GM18508 (cell line): Measurements from ENCODE around the gene GNG7.
"Not testable (repeated sequence)": the region's sequence is repeated elsewhere in the genome, so short reads cannot be mapped to it uniquely, and the experiment has no call there.

Experiments used
- ATAC-seq: cut with Tn5 transposase; IDR thresholded peaks from one replicate; pipeline ENCODE4 v1.9.1; 2021; ENCODE audit warnings: moderate number of reproducible peaks; ENCODE audit not compliant: insufficient read depth, unreplicated experiment

Gene GNG7

DNA sequence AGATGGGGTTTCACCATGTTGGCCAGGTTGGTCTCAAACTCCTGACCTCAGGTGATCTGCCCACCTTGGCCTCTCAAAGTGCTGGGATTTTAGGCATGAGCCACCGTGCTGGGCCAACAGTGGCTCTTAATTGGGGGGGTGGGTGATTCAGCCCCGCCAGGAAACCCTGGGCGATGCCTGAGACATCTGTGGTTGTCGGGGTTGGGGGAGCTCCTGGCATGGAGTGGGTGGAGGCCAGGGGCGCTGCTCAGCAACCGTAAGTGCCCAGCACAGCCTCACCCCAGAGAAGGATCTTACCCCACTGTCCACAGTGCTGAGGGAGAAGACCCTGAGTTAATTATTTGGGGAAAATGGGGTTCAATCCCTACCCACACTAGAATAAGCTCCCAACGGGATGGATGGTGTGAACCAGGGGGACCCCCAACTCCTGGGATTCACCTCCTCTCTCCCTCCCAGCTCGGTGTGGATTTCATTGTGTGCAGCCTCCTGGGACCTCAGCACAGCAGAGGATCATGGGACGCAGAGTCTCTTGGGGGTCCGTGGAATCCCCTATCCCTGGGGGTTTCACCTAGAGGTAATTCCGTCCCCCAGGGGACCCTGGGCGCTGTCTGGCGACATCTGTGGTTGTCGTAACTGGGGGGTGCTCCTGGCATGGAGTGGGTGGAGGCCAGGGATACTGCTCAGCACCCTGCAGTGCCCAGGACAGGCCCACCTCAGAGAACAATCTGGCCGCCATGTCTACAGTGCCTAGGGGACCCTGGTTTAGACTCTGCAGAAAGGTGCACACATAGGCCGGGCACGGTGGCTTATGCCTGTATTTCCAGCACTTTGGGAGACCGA, 157.7 kb downstream of the GNG7 start:
- no peak for ATAC-seq

DNA sequence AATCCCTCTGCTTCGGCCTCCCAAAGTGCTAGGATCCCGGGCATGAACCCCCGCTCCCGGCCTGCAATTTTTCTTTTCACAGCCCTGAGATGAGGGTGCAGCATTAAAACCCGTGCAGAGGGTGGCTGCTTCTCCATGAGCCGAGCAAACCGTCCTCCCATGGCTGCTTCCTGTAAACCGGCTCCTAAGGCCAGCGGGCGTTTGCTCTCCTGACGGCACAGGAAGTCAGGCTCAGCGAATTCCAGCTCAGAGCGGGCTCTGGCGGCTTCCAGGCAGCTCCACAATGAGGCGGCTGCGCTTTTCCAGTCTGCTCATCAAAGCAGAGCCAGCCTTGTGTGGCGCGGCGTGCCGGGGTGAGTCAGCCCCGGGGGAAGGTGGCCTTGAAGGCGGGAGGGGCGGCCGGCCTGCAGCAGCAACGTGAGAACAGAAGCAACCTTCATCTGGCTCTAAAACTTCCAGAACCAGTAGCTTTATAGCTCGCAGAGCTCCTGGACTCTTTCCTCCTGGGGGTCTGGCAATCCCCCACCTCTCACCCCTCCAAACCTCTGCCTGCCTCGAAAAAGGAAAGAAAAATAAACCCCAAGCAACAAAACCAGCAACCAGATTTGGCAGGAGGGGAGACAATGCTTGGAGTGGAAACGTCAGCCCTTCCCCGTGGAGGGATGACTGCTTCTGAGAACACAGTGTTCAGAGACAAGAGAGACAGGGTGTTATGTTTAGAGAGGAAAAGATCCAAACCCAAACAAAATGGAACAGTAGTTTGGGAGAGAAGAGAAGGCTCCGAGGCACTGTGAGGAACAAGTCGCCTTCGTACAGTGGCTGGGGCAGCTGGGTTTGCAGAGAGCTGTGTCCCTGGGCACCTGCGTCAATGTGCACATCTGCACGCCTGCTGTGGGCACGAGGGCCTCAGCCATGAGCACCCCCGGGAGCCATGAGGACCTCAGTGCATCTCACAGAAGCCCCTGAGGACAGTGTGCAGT, 158.7 kb downstream of the GNG7 start:
- no peak for ATAC-seq

- not testable (repeated sequence) for ATAC-seq
These were observed 159.4 kb downstream of the GNG7 start for GRCh38 chr19:2543072-2543462.

- no peak for ATAC-seq
These were observed 160.0 kb downstream of the GNG7 start for GRCh38 chr19:2542341-2543069.

DNA sequence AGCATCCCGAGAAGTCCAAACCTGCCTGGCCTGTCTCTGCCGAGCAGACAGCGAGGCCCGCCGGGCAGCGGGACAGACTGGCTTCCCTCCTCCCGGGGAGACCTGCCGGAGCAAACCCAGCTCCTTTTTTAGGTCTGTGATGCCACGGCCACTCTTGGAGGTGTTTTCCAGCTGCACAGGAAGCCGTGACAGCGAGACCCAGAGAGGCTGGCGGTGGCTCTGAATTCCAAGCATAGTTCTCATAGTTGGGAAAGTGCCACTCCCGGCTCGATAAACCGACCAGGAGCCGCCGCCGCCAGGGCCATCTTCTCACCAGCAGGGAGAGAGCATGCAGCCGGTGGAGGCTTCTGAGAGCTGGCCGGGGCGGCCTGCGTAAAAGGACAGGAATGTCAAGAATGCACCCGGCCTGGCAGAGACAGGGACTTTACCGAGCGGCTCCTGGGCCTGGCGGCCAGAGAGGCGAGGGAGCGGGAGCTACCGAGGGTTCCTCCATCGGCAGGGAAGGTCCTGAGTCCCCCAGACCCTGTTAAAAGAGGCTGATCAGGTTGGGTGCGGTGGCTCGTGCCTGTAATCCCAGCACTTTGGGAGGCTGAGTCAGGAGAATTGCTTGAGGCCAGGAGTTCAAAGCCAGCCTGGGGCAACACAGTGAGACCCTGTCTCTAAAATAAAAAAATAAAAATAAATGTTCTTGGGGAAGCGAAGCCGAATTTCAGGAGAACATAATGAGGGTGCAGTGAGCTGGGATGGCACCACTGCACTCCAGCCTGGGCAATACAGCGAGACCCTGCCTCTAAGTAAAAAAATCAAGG, 161.6 kb downstream of the GNG7 start:
- ATAC-seq = no peak

DNA sequence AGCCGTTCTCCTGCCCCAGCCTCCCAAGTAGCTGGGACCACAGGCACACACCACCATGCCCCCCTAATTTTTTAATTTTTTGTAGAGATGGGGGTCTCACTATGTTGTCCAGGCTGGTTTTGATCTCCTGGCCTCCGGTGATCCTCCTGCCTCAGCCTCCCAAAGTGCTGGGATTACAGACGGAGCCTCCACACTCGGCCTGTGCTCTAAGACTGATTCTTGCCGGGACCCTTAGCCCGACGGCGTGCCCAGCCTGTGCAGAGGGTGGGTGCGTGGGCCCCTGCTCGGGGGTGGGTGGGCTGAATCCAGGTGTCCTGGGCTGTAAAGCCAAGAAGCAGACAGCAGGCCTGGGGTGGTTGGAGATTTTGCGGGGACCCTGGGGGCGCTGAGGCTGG, 162.2 kb downstream of the GNG7 start:
- ATAC-seq = no peak

DNA sequence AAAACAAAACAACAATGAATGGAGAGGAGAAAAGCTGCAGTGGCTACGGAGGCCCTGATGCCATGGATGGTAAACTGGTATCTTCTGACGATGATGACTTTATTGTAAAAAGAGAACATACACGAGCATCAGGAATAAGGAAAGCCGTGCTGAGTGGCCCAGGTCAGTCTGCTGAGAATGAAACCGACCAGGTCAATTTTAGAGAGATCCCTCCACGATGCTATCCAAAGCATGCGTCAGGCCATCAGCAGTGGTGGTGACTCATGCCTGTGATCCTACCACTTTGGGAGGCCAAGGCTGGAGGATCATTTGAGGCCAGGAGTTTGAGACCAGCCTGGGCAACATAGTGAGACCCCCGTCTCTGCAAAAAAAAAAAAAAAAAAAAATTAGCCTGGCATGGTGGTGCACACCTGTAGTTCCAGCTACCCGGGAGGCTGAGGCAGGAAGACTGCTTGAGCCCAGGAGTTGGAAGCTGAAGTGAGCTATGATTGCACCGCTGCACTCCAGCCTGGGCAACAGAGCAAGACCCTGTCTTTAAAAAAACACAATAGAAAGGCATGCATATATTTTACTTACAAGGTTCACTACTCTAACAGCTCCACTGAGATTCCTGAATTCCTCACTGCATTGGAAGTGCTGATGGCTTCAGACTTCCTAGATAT, 164.3 kb downstream of the GNG7 start:
- ATAC-seq = no peak

- not testable (repeated sequence) for ATAC-seq
These were observed 164.9 kb downstream of the GNG7 start for GRCh38 chr19:2537584-2537983.

GRCh38 chr19:2536461-2536860, 166.0 kb downstream of the GNG7 start:
- ATAC-seq = no peak

- no peak for ATAC-seq
These were observed 168.0 kb downstream of the GNG7 start for GRCh38 chr19:2534423-2535013.

DNA sequence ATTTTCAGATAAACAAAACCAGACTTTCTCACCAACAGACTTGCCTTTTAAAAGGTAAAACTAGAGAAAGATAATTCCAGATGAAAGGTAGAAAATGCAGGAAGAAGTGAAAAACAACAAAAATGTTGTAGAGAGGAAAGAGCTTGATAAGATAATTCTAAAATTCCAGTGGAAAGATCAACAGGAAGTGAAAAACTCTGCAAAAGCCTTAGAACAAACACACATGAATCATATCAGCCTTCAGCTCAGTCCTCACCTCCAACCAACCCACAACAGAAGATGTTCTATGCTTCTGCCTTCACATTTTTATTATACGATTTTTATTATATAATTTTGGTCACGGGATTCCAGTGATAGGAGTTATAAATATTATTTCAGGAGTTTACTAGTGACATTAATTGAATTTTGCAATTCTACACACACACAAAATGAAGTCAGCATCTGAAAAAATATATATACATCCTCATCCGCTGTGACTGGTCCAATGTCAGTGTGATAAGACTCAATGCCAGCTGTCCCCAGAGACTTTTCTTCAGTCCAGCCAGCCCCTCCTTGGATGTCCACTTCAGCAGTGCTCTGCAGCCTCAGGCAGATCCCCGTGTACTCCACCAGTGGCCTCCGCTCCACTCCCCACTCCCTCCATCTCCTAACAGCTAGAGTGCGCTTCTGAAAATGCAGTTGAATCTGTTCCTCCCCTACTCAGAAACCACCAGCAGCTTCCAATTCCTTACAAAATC, 168.6 kb downstream of the GNG7 start:
- ATAC-seq = no peak

- no peak for ATAC-seq
These were observed 169.4 kb downstream of the GNG7 start for GRCh38 chr19:2533072-2533425.

DNA sequence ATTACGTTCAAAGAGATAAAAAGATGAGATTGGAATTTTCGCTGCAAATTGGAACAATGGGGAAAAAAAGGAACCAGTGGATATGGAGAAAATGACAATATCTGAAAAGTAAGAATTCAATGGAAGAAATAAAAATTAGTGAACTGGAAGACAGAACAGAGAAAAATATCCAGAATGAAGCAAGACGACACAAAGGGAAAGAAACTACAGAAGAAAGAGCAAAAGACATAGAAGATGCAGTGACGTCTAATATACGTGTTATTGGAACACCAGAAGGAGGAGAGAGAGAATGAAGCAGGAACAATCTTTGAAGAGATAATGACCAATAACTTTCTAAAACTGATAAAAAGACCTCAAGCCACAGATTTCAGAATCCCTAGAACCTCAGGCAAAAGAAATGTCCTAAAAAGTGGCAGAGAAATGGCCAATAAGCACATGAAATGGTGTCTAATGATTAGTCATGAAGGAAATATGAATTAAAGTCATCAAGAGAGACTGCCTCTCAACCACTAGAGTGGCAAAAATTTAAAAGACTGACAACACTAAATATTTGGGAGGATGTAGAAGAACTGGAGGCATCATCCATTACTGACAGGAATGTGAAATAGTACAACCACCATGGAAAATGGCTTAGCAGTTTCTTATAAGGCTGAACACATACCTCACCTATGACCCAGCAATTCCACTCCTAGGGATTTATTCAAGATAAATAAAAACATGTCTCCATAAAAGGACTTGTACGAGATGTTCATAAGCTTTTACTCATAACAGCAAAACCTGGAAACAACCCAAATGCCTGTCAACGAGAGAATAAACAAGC, 170.0 kb downstream of the GNG7 start:
- no peak for ATAC-seq

DNA sequence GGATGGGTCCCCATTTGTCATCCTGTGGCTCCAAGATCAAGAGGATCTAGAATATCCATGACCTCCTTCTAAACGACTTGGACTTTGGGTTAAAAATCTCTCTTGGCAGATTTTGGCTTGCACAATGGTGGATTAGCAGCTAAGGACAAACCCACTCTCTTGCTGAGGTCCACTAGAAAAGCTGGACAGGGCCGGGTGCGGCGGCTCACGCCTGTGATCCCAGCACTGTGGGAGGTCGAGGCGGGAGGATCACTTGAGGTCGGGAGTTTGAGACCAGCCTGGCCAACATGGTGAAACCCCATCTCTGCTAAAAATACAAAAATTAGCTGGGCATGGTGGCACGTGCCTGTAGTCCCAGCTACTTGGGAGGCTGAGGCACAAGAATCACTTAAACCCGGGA, 172.6 kb downstream of the GNG7 start:
- not testable (repeated sequence) for ATAC-seq

- no peak for ATAC-seq
These were observed 173.0 kb downstream of the GNG7 start for GRCh38 chr19:2529473-2529918.

DNA sequence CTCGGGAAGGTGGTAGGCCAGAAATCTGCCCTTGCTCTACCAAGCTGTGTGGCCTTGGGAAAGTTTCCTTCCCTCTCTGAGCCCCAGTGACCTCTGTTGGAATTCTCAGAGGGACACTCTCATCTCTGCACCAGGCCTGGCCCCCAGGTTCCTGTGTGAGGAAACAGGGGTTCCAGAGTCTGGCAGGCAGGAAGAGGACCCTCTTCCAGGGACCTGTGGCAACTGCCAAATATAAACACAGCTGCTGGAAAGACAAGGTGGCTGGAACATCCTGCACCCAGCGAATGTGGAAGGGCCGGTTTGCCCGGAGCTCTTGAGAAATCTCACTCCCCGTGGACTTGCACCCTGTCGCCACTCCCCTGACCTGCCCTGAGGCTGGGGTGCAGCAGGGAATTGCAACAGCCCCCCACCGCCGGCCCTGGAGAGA, 173.8 kb downstream of the GNG7 start:
- ATAC-seq = no peak

DNA sequence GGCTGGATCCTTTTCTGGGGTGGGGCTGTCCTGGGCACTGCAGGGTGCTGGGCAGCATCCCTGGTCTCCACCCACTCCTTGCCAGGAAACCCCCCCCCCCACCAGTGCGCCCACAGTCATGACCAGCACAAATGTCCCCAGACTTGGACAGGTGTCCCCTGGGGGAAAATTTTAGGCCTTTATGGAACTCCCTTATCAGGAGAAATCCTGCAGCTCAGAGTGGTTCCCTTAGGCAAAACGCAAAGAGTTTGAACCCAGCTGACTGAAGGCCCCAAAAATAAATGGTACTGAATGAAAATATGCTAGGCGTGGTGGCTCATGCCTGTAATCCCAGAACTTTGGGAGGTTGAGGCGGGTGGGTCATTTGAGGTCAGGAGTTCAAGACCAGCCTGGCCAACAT, 174.8 kb downstream of the GNG7 start:
- ATAC-seq = no peak
